ENCODE data around the gene HSCB.

GRCh38 chr22:28769394-28770085, 27.7 kb downstream of the HSCB start:
- no peak for TF ChIP-seq CTCF (IDR thresholded peaks at IDR 0.05; ENCODE audit: low read length)
- no peak for TF ChIP-seq EZH2 (IDR thresholded peaks at IDR 0.05; ENCODE audit: borderline replicate concordance, low read length)
